Measurements from ENCODE around the gene TDRKH. TPM values are rescaled to one million over a fixed set of nuclear protein-coding genes. Genes with fewer than 3 reads are reported as not detected.

The TDRKH gene
- total RNA-seq, 2 donors from 2014 or later: 2.6 to 4.0 TPM

DNA sequence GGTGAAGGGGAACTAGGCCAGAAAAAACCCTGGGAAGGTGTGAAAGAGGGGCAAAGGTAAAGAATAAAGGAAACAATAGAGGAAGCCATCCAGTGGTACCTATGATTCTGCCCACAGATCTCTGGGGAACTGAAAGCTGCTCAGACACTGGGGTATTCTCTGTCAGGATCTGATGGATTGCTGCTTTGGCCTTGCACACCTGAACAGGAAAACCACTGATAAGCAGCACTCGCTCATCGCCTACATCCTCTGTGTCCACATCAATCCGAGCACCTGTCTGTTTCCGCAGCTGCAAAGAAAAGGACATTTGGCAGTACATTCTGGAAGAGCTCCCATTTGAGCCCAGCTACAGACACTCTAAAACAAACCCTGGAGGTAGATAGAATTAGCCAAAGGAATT is 10.4 kb downstream of the TDRKH start:
- intact Hi-C loops (cut with DNase I): no loop called here
- peaks cover 0 to 3% of the 10 kb centered on the region in 2 donors for H3K36me3 ChIP-seq (replicated peaks in 1 of 2; ENCODE audit: insufficient read depth in 1 of 2, low read depth in 2 of 2)
- no peak for TF ChIP-seq POLR2A (IDR thresholded peaks at IDR 0.05)
- TF ChIP-seq, protein P1, sequence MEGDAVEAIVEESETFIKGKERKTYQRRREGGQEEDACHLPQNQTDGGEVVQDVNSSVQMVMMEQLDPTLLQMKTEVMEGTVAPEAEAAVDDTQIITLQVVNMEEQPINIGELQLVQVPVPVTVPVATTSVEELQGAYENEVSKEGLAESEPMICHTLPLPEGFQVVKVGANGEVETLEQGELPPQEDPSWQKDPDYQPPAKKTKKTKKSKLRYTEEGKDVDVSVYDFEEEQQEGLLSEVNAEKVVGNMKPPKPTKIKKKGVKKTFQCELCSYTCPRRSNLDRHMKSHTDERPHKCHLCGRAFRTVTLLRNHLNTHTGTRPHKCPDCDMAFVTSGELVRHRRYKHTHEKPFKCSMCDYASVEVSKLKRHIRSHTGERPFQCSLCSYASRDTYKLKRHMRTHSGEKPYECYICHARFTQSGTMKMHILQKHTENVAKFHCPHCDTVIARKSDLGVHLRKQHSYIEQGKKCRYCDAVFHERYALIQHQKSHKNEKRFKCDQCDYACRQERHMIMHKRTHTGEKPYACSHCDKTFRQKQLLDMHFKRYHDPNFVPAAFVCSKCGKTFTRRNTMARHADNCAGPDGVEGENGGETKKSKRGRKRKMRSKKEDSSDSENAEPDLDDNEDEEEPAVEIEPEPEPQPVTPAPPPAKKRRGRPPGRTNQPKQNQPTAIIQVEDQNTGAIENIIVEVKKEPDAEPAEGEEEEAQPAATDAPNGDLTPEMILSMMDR (IDR thresholded peaks at IDR 0.05): no peak
- no peaks in the 10 kb centered on the region for H3K27me3 ChIP-seq
- H3K27ac ChIP-seq: no peak overlapping the region
- no peaks in the 10 kb centered on the region for H3K4me1 ChIP-seq
- no peaks in the 10 kb centered on the region for H3K9me3 ChIP-seq
- WGBS, 2 donors: 79 to 84% methylated on average over 4 of the region's 4 CpGs
- no peak for DNase-seq
- ATAC-seq: no peak
- H3K4me3 ChIP-seq: no peak overlapping the region

DNA sequence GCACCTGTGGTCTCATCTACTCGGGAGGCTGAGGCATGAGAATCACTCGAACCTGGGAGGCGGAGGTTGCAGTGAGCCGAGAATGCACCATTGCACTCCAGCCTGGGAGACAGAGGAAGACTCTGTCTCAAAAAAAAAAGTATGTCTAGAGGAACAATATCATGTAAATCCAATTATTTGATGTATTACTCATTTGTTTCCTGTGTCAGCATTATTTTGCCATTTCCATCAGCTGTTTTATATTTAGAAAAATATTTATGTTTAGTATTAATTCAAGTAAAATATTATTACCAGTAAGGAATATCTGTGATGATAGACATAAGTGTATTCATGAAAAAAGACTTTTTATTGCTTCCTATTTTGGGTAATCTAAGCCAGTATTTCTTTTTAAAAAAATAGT is 13.0 kb downstream of the TDRKH start:
- no peak for ATAC-seq
- no peaks in the 10 kb centered on the region for H3K9me3 ChIP-seq
- WGBS, 2 donors: 89 to 96% methylated on average over 4 of the region's 4 CpGs
- DNase-seq: no peak
- H3K27me3 ChIP-seq: no peaks in the 10 kb centered on the region
- no peaks in the 10 kb centered on the region for H3K4me1 ChIP-seq
- intact Hi-C loops (cut with DNase I): no loop called here
- no peak overlapping the region for H3K4me3 ChIP-seq
- H3K27ac ChIP-seq: no peak overlapping the region
- peaks cover 0 to 6% of the 10 kb centered on the region in 2 donors for H3K36me3 ChIP-seq (replicated peaks in 1 of 2; ENCODE audit: insufficient read depth in 1 of 2, low read depth in 2 of 2)
- no peak for TF ChIP-seq POLR2A (IDR thresholded peaks at IDR 0.05)
- TF ChIP-seq, protein P1 (IDR thresholded peaks at IDR 0.05): no peak

DNA sequence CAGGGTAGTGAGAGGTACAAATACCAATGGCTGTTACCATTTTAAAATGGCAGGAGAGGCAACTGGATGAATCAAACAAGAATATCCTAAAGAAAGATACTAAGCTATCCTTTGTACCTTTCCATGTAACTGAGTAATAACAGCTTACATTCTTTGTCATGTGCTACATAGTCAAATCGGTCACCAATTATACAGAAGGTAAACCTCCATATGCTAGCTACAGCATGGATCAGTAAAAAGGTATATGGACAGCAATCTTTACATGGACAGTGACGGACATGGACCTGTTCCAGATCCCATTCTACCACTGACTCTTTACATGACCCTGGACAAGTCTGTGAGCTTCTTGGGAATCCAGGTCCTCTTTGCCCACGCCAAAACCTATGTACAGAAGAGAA is 13.6 kb downstream of the TDRKH start:
- H3K36me3 ChIP-seq (replicated peaks in 1 of 2; ENCODE audit: insufficient read depth in 1 of 2, low read depth in 2 of 2): peaks cover 0 to 6% of the 10 kb centered on the region in 2 donors
- intact Hi-C loops (cut with DNase I): no loop called here
- 76 to 98% methylated on average over 3 of the region's 3 CpGs for WGBS, 2 donors

DNA sequence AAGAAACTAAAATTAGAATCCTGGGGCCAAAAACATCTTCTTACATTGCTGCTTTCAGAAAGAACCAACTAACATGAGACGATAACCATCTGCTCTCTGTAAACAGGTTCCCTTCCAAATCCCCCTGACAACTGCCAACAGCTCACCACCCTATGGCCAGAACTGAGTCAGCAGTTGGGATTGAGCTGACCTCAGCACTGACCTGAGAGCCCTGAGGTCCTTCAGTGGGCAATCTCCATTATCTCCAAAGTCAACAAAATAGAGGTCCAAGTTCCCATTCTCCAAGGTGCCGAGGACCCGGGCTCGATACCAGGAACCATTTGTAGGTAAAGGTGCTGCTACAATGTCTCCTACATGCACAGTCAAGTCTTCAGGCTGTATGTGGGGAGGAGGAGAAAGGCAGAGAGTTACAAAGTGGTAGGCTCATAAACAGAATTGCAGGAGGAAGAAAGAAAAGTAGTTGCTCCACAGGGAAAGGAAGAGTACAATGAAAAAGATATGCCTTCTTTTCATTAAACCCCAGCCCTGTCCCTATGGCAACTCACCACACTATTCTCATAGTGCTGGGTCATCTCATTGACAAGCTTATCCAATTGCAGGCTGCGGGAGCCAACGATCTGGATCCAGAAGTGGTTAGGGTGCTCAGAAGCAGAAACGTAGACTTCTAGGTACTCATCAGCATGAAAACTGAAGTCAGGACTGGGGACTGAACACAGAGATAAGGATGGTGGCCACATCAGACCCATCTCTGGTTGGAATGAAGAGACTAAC is 14.2 kb downstream of the TDRKH start:
- H3K9me3 ChIP-seq: no peaks in the 10 kb centered on the region
- H3K27ac ChIP-seq: no peak overlapping the region
- no peak overlapping the region for H3K4me3 ChIP-seq
- no peaks in the 10 kb centered on the region for H3K4me1 ChIP-seq
- no peaks in the 10 kb centered on the region for H3K27me3 ChIP-seq
- DNase-seq (no peak), ATAC-seq (no peak)
- 73 to 84% methylated on average over 7 of the region's 7 CpGs for WGBS, 2 donors
- intact Hi-C loops (cut with DNase I): no loop called here
- peaks cover 0 to 6% of the 10 kb centered on the region in 2 donors for H3K36me3 ChIP-seq (replicated peaks in 1 of 2; ENCODE audit: insufficient read depth in 1 of 2, low read depth in 2 of 2)
- no peak for TF ChIP-seq POLR2A (IDR thresholded peaks at IDR 0.05)
- TF ChIP-seq, protein P1 (IDR thresholded peaks at IDR 0.05): no peak

More for the DNA sequence above, 13.6 kb downstream of the TDRKH start:
- Histone ChIP-seq H3K4me3 (no peak overlapping the region), H3K27me3 (no peaks in the 10 kb centered on the region), H3K27ac (no peak overlapping the region), H3K4me1 (no peaks in the 10 kb centered on the region), H3K9me3 (no peaks in the 10 kb centered on the region)
- TF ChIP-seq POLR2A (IDR thresholded peaks at IDR 0.05): no peak
- TF ChIP-seq, protein P1 (IDR thresholded peaks at IDR 0.05): no peak
- ATAC-seq (no peak), DNase-seq (no peak)

All from body of pancreas (tissue), 4 donors.